ENCODE data around the gene EPHA7. TPM values are rescaled to one million over a fixed set of nuclear protein-coding genes. Genes with fewer than 3 reads are reported as not detected.

EPHA7 gene
- total RNA-seq, 4 donors from 2014 or later: 0.60 to 1.3 (median 0.72) TPM

- WGBS: 85% methylated on average over 2 of the region's 2 CpGs
- TF ChIP-seq POLR2AphosphoS5 (IDR thresholded peaks at IDR 0.05): no peak
- TF ChIP-seq POLR2A (IDR thresholded peaks at IDR 0.05): no peak
- TF ChIP-seq CTCF (IDR thresholded peaks at IDR 0.05): no peak
- TF ChIP-seq EP300 (IDR thresholded peaks at IDR 0.05): no peak
These were observed 24.9 kb downstream of the EPHA7 start for GRCh38 chr6:93394471-93394870.

GRCh38 chr6:93393554-93394074, 25.7 kb downstream of the EPHA7 start:
- H3K27me3 ChIP-seq: no peaks in the 10 kb centered on the region
- no peaks in the 10 kb centered on the region for H3K4me1 ChIP-seq
- H3K4me3 ChIP-seq: no peak overlapping the region
- no peak overlapping the region for H3K27ac ChIP-seq
- no peak for DNase-seq (ENCODE audit: low spot score in 2 of 2)
- WGBS: 83% methylated on average over 3 of the region's 3 CpGs
- H3K9me3 ChIP-seq: no peaks in the 10 kb centered on the region
- no peaks in the 10 kb centered on the region for H3K36me3 ChIP-seq
- TF ChIP-seq POLR2A (IDR thresholded peaks at IDR 0.05) (no peak), CTCF (IDR thresholded peaks at IDR 0.05) (no peak)

More at GRCh38 chr6:93394471-93394870, 24.9 kb downstream of the EPHA7 start:
- Histone ChIP-seq H3K4me1 (no peaks in the 10 kb centered on the region), H3K9me3 (no peaks in the 10 kb centered on the region), H3K27ac (no peak overlapping the region), H3K27me3 (no peaks in the 10 kb centered on the region), H3K4me3 (no peak overlapping the region), H3K36me3 (no peaks in the 10 kb centered on the region)
- no peak for DNase-seq (ENCODE audit: low spot score in 2 of 2)

- TF ChIP-seq CTCF (IDR thresholded peaks at IDR 0.05) (no peak), POLR2AphosphoS5 (IDR thresholded peaks at IDR 0.05) (no peak), EP300 (IDR thresholded peaks at IDR 0.05) (no peak), POLR2A (IDR thresholded peaks at IDR 0.05) (no peak)
- Histone ChIP-seq H3K27me3 (no peaks in the 10 kb centered on the region), H3K27ac (no peak overlapping the region), H3K4me3 (no peak overlapping the region), H3K9me3 (no peaks in the 10 kb centered on the region), H3K36me3 (no peaks in the 10 kb centered on the region), H3K4me1 (no peaks in the 10 kb centered on the region)
- 68% methylated on average over 1 of the region's 1 CpG for WGBS
- DNase-seq (ENCODE audit: low spot score in 2 of 2): no peak
These were observed 26.6 kb downstream of the EPHA7 start for GRCh38 chr6:93392797-93393196.

- TF ChIP-seq POLR2A (IDR thresholded peaks at IDR 0.05) (no peak), POLR2AphosphoS5 (IDR thresholded peaks at IDR 0.05) (no peak), EP300 (IDR thresholded peaks at IDR 0.05) (no peak), CTCF (IDR thresholded peaks at IDR 0.05) (no peak)
- 83% methylated on average over 5 of the region's 5 CpGs for WGBS
- Histone ChIP-seq H3K27me3 (no peaks in the 10 kb centered on the region), H3K27ac (no peak overlapping the region), H3K9me3 (no peaks in the 10 kb centered on the region), H3K36me3 (no peaks in the 10 kb centered on the region), H3K4me3 (no peak overlapping the region), H3K4me1 (no peaks in the 10 kb centered on the region)
- DNase-seq (ENCODE audit: low spot score in 2 of 2): no peak
These were observed 27.4 kb downstream of the EPHA7 start for GRCh38 chr6:93391965-93392364.

- DNase-seq (ENCODE audit: low spot score in 2 of 2): no peak
- Histone ChIP-seq H3K36me3 (no peaks in the 10 kb centered on the region), H3K27me3 (no peaks in the 10 kb centered on the region), H3K4me3 (no peak overlapping the region), H3K9me3 (no peaks in the 10 kb centered on the region), H3K4me1 (no peaks in the 10 kb centered on the region), H3K27ac (no peak overlapping the region)
- TF ChIP-seq POLR2AphosphoS5 (IDR thresholded peaks at IDR 0.05) (no peak), POLR2A (IDR thresholded peaks at IDR 0.05) (no peak), CTCF (IDR thresholded peaks at IDR 0.05) (no peak), EP300 (IDR thresholded peaks at IDR 0.05) (no peak)
- WGBS: 80% methylated on average over 4 of the region's 4 CpGs
These were observed 30.2 kb downstream of the EPHA7 start for GRCh38 chr6:93389192-93389591.
